ENCODE results near the gene CTSD.

Gene CTSD

DNA sequence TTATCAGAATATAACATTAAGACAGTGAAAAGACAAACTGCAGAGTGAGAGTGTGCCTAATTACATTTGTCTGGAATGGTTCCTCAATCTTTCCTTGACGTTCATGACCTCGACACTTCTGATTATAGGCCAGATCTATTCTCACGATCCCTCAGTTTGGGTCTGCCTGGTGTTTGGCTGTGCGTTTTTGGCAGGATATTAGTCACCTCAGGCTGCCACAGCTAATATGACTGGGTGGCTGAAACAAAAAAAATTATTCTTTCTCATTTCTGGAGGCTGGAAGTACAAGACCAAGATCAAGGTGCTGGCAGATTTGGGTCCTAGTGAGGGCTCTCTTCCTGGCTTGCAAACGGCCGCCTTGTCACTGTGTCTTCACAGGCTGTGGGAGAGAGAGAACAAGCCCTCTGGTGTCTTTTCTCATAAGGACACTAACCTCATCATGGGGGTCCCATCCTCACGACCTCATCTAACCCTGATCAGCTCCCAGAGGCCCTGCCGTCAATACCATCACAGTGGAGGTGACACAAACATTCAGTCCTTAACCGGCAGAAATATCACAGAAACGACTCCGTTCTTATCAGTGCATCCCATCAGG lies 36.5 kb downstream of the CTSD start:
- DNase-seq = no peak

DNA sequence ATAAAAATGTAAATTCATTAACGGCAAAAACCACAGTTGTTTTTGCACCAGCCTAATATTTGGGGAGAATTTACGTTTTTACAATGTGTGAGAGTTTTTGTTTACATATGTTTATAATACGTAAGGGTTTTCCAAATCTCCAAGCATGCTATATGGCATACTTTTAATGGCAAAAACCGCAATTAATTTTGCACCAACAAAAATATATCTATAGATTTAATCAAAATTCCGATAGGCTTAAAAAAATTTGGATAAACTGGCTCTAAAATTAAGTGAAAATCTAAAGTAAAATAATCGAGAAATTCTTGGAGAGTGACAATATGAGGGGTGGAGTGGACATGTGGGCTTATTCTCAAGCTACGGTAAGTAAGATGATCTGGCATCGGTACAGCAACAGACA lies 43.9 kb downstream of the CTSD start:
- DNase-seq = no peak

DNA sequence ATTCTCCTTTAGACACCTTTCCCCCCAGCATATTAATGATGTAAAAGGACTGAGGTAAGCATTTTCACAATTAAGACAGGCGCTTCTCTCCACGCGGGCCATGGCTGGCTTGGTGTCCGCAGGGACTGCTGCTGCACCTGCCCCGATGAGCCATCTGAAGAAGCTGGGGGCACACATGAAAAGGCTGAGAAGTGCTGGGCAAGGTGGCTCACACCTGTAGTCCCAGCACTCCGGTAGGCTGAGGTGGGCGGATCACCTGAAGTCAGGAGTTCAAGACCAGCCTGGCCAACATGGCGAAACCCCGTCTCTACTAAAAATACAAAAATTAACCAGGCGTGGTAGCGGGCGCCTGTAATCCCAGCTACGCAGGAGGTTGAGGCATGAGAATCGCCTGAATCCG lies 45.4 kb downstream of the CTSD start:
- no peak for DNase-seq

DNA sequence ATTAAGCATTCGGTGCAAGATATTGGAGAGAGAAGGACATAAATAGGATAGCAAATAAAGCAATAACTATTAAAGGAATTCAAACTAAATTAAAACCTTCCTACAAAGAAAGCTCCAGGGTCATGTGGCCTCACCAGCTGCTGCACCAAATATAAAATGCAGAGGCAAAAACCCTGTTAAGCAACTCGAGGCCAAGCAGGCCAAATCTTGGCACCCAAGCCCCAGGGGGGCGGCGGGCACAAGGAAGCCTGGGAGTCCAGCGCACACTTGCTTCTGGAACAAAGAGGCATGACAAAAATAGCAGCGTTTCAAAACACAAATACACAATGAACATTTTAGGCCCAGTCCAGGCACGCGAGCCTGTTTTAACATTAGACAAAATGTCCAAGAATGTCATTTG lies 46.0 kb downstream of the CTSD start:
- no peak for DNase-seq

DNA sequence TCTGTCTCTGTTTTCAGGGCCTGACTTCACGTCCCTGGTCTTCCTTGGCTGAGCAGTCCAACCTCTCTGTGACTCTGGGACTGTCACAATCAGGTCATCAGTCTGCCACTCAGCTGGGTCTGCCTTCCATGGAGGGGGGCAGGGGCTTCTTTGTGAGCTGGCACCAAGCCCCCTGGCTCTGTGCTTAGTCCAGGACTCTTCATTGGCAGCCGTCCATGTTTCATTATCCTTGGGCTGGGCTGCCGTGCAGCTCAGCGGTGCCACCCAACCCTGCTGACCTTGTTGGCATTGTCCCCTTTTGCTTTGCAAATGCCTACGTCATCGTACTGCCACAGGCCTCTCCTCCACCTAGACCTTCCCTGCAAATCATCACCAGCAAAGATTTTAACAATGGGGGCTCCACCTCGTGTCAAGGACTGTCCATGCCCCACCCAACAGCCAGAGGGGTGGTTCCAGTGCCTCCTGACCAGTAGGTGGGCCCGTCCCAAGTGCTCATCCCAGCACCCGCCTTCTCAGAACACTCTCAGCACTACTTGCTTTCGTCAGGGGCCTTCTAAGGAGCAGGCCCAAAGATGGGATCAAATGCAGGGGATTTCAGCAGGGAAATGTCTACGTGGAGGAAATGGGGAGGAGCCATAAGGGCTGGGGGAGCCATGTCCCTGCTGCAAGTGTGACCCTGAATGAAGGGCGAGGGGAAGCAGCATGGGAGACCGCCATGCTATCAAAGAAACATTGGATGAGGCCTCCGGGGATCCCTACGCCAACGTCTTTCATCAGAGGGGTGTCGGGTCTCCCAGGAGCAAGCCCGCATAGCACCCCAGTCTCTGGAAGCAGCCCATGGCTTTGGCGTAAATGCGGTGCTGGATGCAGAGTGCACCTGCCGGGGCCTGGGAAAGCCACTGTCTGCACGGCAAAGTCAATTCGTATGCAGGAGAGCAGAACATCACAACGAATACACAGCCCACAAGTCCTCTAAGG lies 48.5 kb downstream of the CTSD start:
- DNase-seq = no peak

DNA sequence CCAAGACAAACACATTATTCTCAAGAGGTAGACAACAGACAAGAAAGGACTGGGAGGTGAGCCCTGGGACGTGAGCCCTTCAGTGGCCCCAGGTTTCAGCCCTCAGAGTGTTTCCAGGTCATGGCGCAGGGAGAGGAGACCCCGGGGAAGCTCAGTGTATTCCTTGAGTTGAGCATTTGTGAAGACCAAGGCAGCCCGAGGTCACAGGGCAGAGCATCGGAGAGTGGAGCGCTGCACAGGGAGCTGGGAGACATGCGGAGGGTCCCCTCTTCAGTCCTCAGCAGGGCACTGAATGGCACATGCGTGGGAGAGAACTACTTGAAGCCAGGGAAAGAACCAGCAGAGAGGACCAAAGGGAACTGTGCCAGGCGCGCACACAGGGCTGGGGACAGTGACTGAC lies 55.0 kb downstream of the CTSD start:
- DNase-seq = no peak

DNA sequence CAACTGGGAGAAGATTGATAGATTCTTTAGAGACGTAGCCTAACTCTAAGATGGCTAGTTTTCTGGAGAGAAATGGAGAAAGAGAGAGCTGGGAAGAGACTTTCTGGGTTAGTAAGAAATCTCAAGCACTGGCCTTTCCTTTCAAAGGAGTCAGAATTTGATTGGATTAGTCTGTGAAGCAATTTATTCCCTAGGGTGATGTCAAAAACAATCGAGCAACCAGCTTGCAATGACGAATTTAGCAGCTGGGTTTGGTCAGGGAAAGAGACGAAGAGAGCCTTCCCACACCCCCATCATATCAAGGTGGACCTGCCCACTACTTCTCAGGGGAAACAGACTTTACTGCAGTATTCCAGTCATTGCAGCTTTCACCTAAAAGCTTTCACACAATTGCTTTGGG lies 56.0 kb downstream of the CTSD start:
- no peak for DNase-seq

DNA sequence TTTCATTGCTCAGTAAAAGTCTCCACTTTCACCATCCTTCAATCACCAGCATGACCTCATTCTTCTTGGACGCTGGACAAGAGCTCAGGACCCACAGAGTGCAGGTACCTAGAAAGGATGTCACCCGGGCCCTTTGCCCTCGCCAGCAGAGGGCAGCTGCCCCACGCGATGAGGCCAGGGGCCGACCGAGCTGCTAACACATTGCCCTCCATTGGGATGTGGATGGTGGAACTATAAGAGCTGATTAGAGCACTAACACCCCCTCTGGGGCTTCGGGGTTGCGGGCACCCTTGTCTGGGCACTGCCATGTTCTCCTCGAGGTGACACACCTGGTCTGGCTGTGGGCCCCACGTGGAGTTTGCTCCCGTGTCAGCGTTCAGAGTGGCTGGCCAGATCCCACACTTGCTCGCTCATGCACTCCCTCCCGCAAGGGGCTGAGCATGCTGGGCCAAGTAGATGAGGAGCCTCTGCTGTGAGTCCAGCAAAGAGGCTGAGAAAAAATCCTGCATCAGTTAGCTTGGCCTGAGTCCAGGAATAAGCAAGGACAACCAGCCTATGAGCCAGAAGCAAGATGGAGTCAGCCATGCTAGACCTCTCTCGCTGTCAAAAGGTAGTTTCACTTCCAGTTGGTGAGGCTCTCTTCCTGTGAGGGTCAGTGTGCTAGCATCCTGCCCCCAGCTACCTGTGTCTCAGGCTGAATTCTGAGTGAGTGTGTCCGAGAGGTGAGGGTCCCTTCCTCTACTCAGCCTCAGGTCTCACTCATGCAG lies 56.9 kb downstream of the CTSD start:
- no peak for DNase-seq

DNA sequence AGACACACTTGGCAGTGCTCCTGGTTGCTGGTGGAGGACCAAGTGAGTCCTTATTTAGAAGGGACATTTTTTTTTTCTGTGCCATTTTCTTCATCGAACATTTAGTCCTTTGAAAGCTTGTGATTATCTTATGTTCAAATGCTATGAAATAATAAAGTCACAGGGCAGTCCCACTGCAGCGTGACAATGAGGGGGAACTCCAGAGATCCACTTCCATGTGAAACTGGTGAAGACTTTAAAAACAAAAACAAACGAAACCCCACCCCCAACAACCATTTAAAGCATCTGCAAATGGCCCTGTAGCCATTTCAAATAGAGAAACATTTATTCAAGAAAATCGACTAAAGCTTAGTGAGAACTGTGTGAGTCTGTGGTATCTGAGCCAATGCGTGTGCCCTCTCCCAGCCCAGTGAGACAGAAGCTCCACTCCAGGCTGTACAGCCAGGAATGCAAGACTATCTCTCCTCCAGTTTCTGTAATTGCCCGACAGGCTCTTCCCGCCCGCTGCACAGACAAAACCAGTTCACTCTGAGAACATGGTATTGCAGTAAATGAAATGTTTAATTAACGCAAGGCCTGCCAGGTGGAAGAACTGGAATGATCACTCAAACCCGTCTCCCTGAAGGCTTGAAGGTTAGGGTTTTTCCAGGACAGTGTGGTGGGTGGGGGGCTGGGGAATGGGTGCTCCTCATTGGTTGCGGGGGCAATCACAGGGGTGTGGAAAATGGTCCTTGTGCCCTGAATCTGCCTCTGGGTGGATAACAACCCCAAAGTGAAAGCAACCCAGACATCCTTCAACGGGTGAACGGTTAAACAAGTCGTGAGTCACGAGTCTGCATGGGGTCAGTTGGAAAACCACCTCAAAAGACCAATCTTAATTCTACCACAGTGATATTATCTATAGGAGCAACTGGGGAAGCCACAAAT lies 58.3 kb downstream of the CTSD start:
- DNase-seq = no peak

DNA sequence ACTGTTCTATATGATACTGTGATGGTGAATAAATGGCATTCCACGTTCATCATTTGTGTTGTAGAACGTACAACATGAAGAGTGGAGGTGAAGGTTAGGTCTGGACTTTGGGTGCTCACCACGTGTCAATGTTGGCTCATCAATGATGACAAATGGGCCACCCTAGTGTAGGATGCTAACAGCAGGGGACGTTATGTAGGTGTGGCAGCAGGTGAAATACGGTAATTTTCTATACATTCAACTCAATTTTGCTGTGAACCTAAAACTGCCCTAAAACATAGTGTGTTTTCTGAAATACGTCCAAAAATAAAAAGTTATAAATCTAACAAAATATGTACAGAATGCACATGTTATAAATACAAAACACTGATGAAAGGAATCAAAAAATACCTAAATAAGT lies 60.6 kb downstream of the CTSD start:
- DNase-seq = no peak

Measured in NCI-H510A (cell line).